HUES64 (cell line): Measurements from ENCODE around the gene BTN2A1.
"Not testable (repeated sequence)": the region's sequence is repeated elsewhere in the genome, so short reads cannot be mapped to it uniquely, and the experiment has no call there.

Experiments
- H3K27ac ChIP-seq: 2 replicates; pipeline ENCODE4 v1.7.0; 2013; ENCODE audit warnings: low read depth, low read length, inconsistent platforms
- H3K27me3 ChIP-seq: 2 replicates; pipeline ENCODE4 v1.6.1; 2013; ENCODE audit warnings: mild to moderate bottlenecking, low read length; ENCODE audit not compliant: insufficient read depth
- H3K36me3 ChIP-seq: 2 replicates; pipeline ENCODE4 v1.6.1; 2013; ENCODE audit warnings: mild to moderate bottlenecking, low read length; ENCODE audit not compliant: insufficient read depth
- H3K4me1 ChIP-seq: 2 replicates; pipeline ENCODE4 v1.6.1; 2013; ENCODE audit warnings: mild to moderate bottlenecking, low read length, moderate library complexity; ENCODE audit not compliant: insufficient read depth
- H3K4me3 ChIP-seq: 2 replicates; pipeline ENCODE4 v1.5.1; 2013; ENCODE audit warnings: mild to moderate bottlenecking, low read length, moderate library complexity
- H3K9ac ChIP-seq: 2 replicates; pipeline ENCODE4 v1.6.1; 2013; ENCODE audit warnings: mild to moderate bottlenecking, low read depth, low read length
- H3K9me3 ChIP-seq: 2 replicates; pipeline ENCODE4 v1.6.1; 2013; ENCODE audit warnings: low read depth, low read length; ENCODE audit not compliant: insufficient read depth
- WGBS: fragments of 150-250, 120-280 bp; methylation state at CpG from one replicate; pipeline ENCODE4 v1.1.7; 2013; ENCODE audit warnings: missing lambda C conversion rate; 5-methylcytosine and 5-hydroxymethylcytosine counted together

Gene BTN2A1

DNA sequence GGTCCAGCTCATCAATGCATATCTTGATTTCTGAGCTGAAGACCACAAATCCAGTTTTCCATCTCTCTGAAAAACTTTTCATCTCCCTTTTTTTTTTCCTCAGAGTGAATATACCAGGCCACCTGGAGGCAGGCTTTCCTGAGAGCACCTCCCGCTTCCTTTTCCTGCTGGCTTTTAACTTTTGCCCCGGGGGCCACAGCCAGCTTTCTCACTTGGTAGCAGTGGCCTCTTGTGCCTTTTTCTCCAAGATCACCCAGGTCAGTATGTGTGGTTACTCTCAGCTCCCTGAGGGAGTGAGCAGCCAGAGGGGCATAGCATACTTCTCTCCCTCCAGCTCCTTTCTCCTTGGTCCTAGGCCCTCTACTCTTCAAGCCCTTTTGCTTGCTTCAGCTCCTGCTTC, 42.3 kb downstream of the BTN2A1 start, which contains the start of gene BTN1A1:
BTN1A1 (plus strand) TSS at position 202 of the 400 bp plus-strand sequence. CDS start 984 bp downstream, outside the sequence.
- Histone ChIP-seq H3K4me1 (0 out of 2 replicates have a peak, but pooled peaks cover 3% of the 10 kb centered on the region), H3K36me3 (no peaks in the 10 kb centered on the region), H3K9ac (no peak within 1 kb of the TSS), H3K27ac (no peak within 1 kb of the TSS), H3K9me3 (no peaks in the 10 kb centered on the region), H3K4me3 (peak within 1 kb of the TSS; percentile 53; the same call in 1 of the 2 replicates), H3K27me3 (peaks cover 48% of the 10 kb centered on the region)
- WGBS: 40% methylated on average over 2 of the region's 2 CpGs

DNA sequence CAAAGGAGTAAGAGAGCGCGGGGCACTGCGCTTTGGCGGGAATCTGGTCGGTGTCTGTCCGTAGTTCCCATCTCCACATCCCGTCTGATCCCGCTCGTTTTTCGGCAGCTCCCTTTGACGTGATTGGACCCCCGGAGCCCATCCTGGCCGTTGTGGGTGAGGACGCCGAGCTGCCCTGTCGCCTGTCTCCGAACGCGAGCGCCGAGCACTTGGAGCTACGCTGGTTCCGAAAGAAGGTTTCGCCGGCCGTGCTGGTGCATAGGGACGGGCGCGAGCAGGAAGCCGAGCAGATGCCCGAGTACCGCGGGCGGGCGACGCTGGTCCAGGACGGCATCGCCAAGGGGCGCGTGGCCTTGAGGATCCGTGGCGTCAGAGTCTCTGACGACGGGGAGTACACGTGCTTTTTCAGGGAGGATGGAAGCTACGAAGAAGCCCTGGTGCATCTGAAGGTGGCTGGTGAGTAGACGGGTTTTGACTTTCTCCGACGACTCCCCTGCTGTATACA, 43.8 kb downstream of the BTN2A1 start:
- H3K36me3 ChIP-seq: no peaks in the 10 kb centered on the region
- 0 out of 2 replicates have a peak, but pooled peaks cover 3% of the 10 kb centered on the region for H3K4me1 ChIP-seq
- peaks cover 48% of the 10 kb centered on the region for H3K27me3 ChIP-seq
- H3K9me3 ChIP-seq: no peaks in the 10 kb centered on the region
- H3K9ac ChIP-seq: no peak overlapping the region
- H3K27ac ChIP-seq: no peak overlapping the region
- WGBS: 4% methylated on average over 49 of the region's 49 CpGs
- peak overlapping the region; percentile 53 for H3K4me3 ChIP-seq

DNA sequence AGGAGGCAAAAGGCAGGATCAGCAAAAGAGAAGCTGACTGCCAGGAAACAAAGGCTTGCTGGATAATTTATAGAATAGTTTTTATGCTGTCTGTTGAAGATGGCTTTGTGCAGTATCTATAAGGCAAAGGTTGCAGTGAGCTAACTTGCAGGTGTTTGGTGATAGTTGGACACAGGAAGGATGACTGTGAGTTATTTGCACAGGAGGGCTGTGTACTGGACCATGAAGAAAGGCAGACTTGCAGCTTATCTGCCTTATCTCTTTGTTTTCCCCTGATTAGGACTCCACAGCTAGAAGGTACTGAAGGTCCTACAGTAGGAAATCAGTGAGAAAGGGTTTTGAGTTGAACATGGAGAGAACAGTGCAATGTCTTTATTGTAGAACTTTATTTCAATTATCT, 44.4 kb downstream of the BTN2A1 start:
- Histone ChIP-seq H3K4me1 (0 out of 2 replicates have a peak, but pooled peaks cover 3% of the 10 kb centered on the region), H3K9me3 (no peaks in the 10 kb centered on the region), H3K36me3 (no peaks in the 10 kb centered on the region), H3K9ac (no peak overlapping the region), H3K4me3 (peak overlapping the region; percentile 53; the same call in 1 of the 2 replicates), H3K27me3 (peaks cover 48% of the 10 kb centered on the region), H3K27ac (no peak overlapping the region)

DNA sequence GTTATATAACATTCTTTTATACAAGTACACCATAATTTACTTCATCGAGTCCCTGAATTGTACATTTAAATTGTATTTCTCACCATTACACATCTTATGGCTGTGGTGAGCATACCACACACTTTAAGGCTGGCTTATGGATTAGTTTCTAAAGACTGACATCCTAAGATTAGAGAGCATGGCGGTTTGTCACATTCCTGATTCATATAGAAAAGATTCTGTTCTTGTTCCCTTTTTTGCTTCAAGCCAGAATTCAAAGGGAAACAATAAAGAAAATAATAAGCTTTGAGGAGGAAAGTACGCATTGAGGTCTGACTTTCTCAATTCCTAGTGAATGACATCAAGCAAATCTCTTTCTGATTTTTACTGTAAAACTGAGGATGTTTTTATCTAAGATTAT, 44.9 kb downstream of the BTN2A1 start:
- Histone ChIP-seq H3K9me3 (no peaks in the 10 kb centered on the region), H3K36me3 (no peaks in the 10 kb centered on the region), H3K9ac (no peak overlapping the region), H3K4me3 (no peak overlapping the region), H3K4me1 (0 out of 2 replicates have a peak, but pooled peaks cover 3% of the 10 kb centered on the region), H3K27ac (no peak overlapping the region), H3K27me3 (peaks cover 48% of the 10 kb centered on the region)
- WGBS: 92% methylated on average over 3 of the region's 3 CpGs

DNA sequence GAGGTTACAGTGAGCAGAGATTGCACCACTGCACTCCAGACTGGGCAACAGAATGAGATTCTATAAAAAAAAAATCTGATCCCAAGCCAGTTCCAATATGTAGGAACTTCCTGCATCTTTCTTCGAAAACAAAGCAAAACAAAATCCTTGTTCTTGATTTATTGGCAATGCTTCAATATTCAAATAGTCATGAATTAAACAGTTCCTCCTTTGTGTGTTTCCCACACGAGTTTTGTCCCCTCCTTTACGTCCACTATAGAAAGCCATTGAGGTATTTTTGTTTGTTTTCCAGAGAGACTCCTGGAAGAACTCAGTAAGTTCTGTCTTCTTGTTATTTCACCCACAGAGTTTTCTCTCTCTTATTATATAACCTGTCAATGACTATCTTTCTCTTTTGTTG, 49.9 kb downstream of the BTN2A1 start:
- H3K27ac ChIP-seq: no peak overlapping the region
- H3K4me3 ChIP-seq: no peak overlapping the region
- no peak overlapping the region for H3K9ac ChIP-seq
- peaks cover 19% of the 10 kb centered on the region for H3K27me3 ChIP-seq
- H3K9me3 ChIP-seq: no peaks in the 10 kb centered on the region
- WGBS: 91% methylated on average over 3 of the region's 3 CpGs
- H3K36me3 ChIP-seq: no peaks in the 10 kb centered on the region
- no peaks in the 10 kb centered on the region for H3K4me1 ChIP-seq

DNA sequence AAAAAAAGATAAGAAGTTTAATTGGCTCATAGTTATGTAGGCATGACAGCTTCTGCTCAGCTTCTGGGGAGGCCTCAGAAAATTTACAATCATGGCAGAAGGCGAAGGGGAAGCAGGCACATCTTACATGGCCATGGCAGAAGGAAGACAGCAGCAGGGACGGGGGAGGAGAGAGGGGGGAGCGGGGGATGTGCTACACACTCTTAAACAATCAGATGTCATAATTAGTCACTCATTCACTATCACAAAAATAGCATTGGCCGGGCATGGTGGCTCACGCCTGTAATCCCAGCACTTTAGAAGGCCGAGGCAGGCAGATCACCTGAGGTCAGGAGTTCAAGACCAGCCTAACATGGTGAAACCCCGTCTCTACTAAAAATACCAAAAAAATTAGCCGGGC, 53.3 kb downstream of the BTN2A1 start:
- not testable (repeated sequence) for H3K36me3 ChIP-seq, H3K9me3 ChIP-seq, H3K4me1 ChIP-seq, H3K27me3 ChIP-seq, H3K4me3 ChIP-seq, H3K9ac ChIP-seq, H3K27ac ChIP-seq
- 85% methylated on average over 6 of the region's 8 CpGs for WGBS

DNA sequence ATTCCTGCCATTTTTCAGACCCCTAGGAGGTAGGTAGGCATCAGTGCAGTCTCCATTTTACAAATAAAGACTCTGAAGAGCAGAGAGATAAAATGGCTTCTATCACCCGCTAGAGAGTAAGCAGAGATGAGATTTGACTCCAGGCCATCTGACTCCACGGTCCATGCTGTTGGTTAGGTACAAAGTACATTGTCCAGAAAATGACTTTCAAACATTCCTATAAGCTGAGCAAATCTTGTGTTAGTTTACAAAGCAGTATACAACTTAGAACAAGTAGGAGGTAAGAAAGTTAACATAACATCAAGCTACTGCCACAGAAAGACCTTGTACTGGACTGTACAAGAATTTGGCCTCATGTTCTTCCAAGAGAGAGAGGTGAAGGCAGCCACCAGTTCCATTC, 57.2 kb downstream of the BTN2A1 start:
- no peaks in the 10 kb centered on the region for H3K27me3 ChIP-seq
- H3K9me3 ChIP-seq: no peaks in the 10 kb centered on the region
- WGBS: 87% methylated on average over 2 of the region's 2 CpGs
- no peak overlapping the region for H3K4me3 ChIP-seq
- no peak overlapping the region for H3K9ac ChIP-seq
- H3K36me3 ChIP-seq: no peaks in the 10 kb centered on the region
- H3K4me1 ChIP-seq: peaks cover under 1% of the 10 kb centered on the region; the same call in 1 of the 2 replicates
- H3K27ac ChIP-seq: no peak overlapping the region

DNA sequence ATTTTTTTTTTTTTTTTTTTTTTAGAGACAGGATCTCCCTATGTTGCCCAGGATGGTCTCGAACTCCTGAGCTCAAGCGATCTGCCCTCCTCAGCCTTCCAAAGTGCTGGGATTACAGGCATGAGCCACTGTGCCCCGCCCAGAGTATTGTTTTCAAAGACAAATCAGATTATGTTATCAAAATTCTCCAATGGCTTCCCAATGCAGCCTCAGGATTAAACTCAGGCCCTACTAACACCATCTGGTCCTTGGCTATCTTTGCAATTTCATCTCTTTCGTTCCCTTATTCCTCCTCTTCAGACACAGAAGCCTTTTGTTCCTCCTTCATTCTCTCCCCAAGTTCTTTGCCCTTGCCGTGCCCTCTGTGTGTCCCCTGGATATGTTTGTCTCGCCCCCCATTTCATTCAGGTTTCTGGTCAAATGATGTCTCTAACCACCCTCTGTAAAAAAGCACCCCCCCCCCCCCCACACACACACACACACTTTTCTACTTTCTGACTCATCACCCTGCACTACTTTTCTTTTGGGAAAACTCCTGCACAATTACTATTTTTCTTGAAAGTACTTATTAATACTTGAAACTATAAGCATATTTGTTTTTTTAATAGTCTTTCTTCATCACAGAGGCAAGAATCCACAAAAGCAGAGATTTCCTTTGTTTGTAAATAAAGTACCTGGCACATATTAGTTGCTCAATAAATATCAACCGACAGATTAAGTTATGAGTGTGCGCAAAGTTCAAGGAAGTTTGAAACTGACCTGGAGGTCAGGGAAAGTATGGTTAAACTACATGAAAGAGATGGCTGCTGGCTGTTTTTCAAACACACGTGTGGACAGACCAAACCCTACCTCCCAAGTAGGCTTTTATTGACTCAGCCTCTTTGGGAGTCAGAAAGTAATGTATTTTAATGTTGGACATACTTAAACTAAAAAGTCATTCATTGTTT, 59.0 kb downstream of the BTN2A1 start:
- H3K27ac ChIP-seq: no peak overlapping the region
- WGBS: 83% methylated on average over 8 of the region's 9 CpGs
- H3K36me3 ChIP-seq: no peaks in the 10 kb centered on the region
- H3K9me3 ChIP-seq: no peaks in the 10 kb centered on the region
- H3K4me3 ChIP-seq: no peak overlapping the region
- H3K9ac ChIP-seq: no peak overlapping the region
- no peaks in the 10 kb centered on the region for H3K27me3 ChIP-seq
- peaks cover 4% of the 10 kb centered on the region; the same call in 1 of the 2 replicates for H3K4me1 ChIP-seq
